AG04449 (cell line): ENCODE results near the gene GPC5.
"Not testable (repeated sequence)": the region's sequence is repeated elsewhere in the genome, so short reads cannot be mapped to it uniquely, and the experiment has no call there.

Experiments used
- CTCF ChIA-PET: fragments of 350-600 bp; formaldehyde crosslinking; extraction: SDS; loops from one replicate; lab custom pipeline; 2021; ENCODE audit warnings: antibody characterized with exemption; lab: Yijun Ruan, JAX
- POLR2A ChIA-PET: fragments of 400-600, 350-600 bp; formaldehyde crosslinking; extraction: SDS; loops from one replicate; lab custom pipeline; 2020; ENCODE audit warnings: antibody characterized with exemption, inconsistent platforms; lab: Yijun Ruan, JAX
- DNase-seq: peaks from one replicate; pipeline ENCODE4 v3.0.0-alpha.2; 2010; ENCODE audit warnings: low read depth, low spot score
- H3K4me3 ChIP-seq: 2 replicates; pipeline ENCODE4 v1.5.1; 2011; ENCODE audit warnings: low read depth, mild to moderate bottlenecking, control low read depth, low read length
- TF ChIP-seq, protein P1 (sequence below): IDR thresholded peaks from one replicate; pipeline ENCODE4 v1.5.1; 2011; ENCODE audit warnings: mild to moderate bottlenecking, moderate library complexity, low read length, control low read depth, inconsistent platforms; ENCODE audit not compliant: insufficient read depth; ENCODE audit errors: missing control alignments

GPC5 gene

DNA sequence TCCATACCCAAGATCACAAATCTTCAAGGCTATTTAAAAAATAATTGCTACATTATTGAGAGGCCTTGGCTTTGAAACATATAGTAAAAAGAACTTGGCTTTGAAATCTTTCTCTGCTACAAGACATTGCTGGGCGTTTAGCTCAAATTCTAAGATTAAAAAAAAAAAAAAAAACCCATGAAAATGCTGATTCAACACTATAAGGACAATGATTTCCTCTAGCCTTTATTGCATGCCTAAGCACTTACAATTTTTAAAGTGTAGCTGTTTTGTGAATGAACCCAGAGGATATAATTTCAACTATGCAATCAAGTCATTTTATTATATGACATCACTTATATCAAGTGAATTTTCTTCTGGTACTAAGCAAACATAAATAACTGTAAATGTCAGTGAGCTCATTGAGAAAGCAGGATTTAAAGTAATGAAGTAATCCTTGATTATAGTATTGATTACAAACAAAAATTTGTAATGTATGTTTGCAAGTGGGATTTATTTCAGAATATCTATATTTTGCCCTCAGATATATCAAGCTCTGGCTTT, 1488.2 kb downstream of the GPC5 start:
- no peak for DNase-seq
- TF ChIP-seq, protein P1, sequence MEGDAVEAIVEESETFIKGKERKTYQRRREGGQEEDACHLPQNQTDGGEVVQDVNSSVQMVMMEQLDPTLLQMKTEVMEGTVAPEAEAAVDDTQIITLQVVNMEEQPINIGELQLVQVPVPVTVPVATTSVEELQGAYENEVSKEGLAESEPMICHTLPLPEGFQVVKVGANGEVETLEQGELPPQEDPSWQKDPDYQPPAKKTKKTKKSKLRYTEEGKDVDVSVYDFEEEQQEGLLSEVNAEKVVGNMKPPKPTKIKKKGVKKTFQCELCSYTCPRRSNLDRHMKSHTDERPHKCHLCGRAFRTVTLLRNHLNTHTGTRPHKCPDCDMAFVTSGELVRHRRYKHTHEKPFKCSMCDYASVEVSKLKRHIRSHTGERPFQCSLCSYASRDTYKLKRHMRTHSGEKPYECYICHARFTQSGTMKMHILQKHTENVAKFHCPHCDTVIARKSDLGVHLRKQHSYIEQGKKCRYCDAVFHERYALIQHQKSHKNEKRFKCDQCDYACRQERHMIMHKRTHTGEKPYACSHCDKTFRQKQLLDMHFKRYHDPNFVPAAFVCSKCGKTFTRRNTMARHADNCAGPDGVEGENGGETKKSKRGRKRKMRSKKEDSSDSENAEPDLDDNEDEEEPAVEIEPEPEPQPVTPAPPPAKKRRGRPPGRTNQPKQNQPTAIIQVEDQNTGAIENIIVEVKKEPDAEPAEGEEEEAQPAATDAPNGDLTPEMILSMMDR = no peak
- no peak overlapping the region for H3K4me3 ChIP-seq
- CTCF ChIA-PET = no interaction called here
- POLR2A ChIA-PET = no interaction called here

DNA sequence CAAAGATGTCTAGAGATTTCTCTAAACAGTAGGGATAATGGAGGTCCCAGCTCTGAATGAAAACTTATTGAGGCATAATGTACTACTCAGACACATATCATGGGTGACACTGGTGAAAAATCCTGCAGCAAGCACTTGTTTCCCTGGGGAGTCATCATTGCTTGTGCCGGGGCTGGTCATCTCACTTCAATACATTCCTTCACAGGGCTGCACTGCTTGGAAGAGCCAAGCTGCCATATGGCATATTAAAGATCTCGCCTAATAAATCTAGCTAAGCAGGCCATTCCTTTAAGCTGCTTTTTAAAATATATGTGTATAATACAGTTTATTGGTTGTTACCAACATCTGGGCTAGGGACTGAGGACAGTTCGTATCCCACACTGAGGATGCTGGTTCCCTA, 1496.0 kb downstream of the GPC5 start:
- no peak overlapping the region for H3K4me3 ChIP-seq
- CTCF ChIA-PET = no interaction called here
- TF ChIP-seq, protein P1 = no peak
- no peak for DNase-seq
- POLR2A ChIA-PET = no interaction called here

DNA sequence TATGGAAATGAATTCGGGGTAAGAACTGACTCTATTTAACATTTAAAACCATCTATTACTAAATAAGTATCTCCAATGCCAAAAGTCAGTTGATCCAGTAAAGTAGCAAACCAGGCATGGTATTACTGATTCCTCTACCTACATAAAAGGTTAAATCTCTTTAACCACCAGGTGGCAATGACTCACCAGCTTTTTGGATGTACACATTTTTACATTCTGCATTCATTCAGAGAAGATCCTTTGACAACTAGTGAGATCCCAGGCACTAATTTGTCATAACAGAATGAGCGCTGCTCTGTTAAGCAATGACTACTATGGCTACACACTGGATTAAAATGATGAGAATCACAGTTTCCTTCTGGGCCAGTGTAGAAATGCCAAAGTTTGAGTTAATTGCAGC, 1498.4 kb downstream of the GPC5 start:
- ChIA-PET CTCF (no interaction called here), POLR2A (no interaction called here)
- H3K4me3 ChIP-seq = no peak overlapping the region
- TF ChIP-seq, protein P1 = no peak
- DNase-seq = no peak

DNA sequence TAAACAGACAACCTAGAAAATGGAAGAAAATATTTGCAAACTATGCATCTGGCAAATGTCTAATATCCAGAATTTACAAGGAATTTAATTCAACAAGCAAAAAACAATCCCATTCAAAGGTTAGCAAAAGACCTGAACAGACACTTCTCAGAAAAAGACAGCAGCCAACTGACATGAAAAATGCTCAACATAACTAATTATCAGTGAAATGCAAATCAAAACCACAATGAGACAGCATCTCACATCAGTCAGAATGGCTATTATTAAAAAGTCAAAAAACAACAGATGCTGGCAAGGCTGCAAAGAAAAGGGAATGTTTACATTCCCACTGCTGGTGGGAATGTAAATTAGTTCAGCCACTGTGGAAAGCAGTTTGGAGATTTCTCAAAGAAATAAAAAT, 1500.5 kb downstream of the GPC5 start:
- H3K4me3 ChIP-seq, CTCF ChIA-PET, DNase-seq, POLR2A ChIA-PET: not testable (repeated sequence)

DNA sequence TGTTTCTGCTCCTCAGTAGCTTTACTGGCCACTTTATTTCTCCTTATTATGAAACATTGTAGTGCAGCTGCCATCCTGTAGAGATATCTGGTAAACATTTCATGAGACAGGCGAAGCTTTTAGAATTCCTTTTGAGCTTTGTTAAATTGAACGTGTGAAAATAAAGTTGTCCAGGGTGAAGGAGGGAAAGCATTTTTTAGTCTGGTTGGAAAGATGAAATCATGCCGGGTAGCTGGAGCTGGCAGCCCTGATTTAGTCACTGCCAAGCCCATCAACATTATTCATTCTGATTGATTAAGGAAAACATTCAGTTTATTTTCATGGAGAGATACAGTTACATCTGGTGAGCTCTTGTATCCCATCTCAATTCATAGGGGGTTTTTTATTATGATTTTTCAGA, 1502.0 kb downstream of the GPC5 start:
- no peak for DNase-seq
- H3K4me3 ChIP-seq = no peak overlapping the region
- CTCF ChIA-PET = no interaction called here
- POLR2A ChIA-PET = no interaction called here
- TF ChIP-seq, protein P1 = no peak

DNA sequence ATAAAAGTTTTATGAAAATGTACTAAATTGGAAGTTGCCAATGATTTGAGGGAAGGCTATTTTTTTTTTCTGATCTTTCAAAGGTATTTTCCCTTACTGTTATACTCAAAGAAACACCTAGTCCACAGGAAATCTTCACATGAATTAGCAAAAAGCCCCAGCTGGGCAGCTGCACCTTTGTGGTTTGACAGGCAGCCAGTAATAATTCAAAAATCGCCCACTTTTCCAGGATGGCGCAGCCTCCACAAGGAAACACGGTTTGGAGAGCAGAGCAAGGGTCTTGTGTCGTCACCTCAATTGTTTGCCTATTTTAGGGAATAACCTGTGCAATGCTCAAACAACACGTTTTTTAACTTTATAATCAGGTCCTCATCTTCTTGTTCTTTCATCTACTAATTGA, 1503.3 kb downstream of the GPC5 start:
- POLR2A ChIA-PET = no interaction called here
- CTCF ChIA-PET = no interaction called here
- DNase-seq = no peak
- TF ChIP-seq, protein P1 = no peak
- H3K4me3 ChIP-seq = no peak overlapping the region

DNA sequence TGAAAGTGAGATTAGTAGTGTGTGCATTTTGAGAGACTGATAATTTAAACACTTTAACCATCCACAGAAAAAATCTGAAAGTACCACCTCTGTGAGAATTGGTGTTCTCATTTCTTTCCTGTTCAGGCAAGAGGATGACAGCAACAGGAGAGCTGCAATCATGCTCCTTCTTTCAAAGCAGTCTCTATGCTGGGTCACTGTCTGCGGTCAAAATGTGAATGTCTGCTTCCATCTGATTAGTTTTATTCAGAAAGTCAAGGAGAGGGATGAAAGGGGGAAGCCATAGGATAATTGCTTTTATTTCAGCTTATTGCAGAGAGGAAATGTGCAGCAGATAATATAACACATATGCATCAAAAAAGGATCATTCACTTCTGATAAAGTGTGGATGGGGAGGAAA, 1514.2 kb downstream of the GPC5 start:
- no peak for DNase-seq
- POLR2A ChIA-PET = no interaction called here
- TF ChIP-seq, protein P1 = no peak
- CTCF ChIA-PET = no interaction called here
- no peak overlapping the region for H3K4me3 ChIP-seq
